Erythroblast (primary cell): ENCODE measurements around the gene FTO.

ENCODE experiments used
- GATA1 ChIP-seq: IDR thresholded peaks from 2 replicates; pipeline ENCODE4 v1.6.1; 2011; ENCODE audit warnings: low read depth, mild to moderate bottlenecking, control low read depth, low read length, moderate library complexity
- POLR2A ChIP-seq: IDR thresholded peaks from 2 replicates; pipeline ENCODE4 v1.6.1; 2011; ENCODE audit warnings: mild to moderate bottlenecking, low read length

- TF ChIP-seq POLR2A (no peak), GATA1 (no peak)
Observed at GRCh38 chr16:54107583-54108202, 403.7 kb downstream of the FTO start.
